GM12878 (cell line): ENCODE data around the gene GARIN5A. TPM values are rescaled to one million over a fixed set of nuclear protein-coding genes. Genes with fewer than 3 reads are reported as not detected.

Experiments used
- ATAC-seq: fragments of 200-7000 bp; cut with Tn5 transposase; 3 replicates; pipeline ENCODE4 v1.9.1; 2020; ENCODE audit warnings: mild to moderate bottlenecking, moderate library complexity
- BruUV-seq: library from RNA; stranded (reverse); fragments of 400-500 nt; replicated peaks from 2 replicates; lab custom pipeline; 2021; lab: Mats Ljungman, UMichigan
- CTCF ChIA-PET: fragments of 300-600 bp; sonication (Branson Sonifier 250); formaldehyde crosslinking; extraction: SDS; loops from one replicate; lab custom pipeline; 2021; ENCODE audit warnings: inconsistent platforms; lab: Yijun Ruan, JAX
- POLR2A ChIA-PET: fragments of 350-600 bp; formaldehyde crosslinking; extraction: SDS; loops from one replicate; lab custom pipeline; 2021; ENCODE audit warnings: inconsistent platforms; lab: Charles Lee
- RAD21 ChIA-PET: fragments of 300-600 bp; sonication (Branson Sonifier 250); formaldehyde crosslinking; loops from one replicate; lab custom pipeline; 2023; ENCODE audit warnings: antibody characterized with exemption; ENCODE audit not compliant: unreplicated experiment; lab: Charles Lee
- SMC1A ChIA-PET: fragments of 300-600 bp; sonication (Branson Sonifier 250); formaldehyde crosslinking; loops from one replicate; lab custom pipeline; 2023; ENCODE audit not compliant: unreplicated experiment, uncharacterized antibody; lab: Charles Lee
- DNase-seq: peaks from one replicate; pipeline ENCODE4 v3.0.0-alpha.2; 2011; ENCODE audit warnings: low read depth, low spot score
- FAIRE-seq: peaks from 3 replicates; lab custom pipeline; 2011; peaks lifted over from hg19 to GRCh38; lab: Jason Lieb, UNC
- H2AFZ ChIP-seq: 2 replicates; pipeline ENCODE4 v1.6.0; 2011; ENCODE audit warnings: low read depth, low read length, control low read depth; ENCODE audit not compliant: control insufficient read depth
- H3K27ac ChIP-seq: 2 replicates; pipeline ENCODE4 v1.5.1; 2011; ENCODE audit warnings: control low read depth; ENCODE audit not compliant: control insufficient read depth, insufficient read depth
- H3K27me3 ChIP-seq, 2 experiments: replicated peaks in 1 of 2; 2 replicates each; pipeline versions ENCODE4 v1.6.0 to v1.6.1; 2011; ENCODE audit warnings: low read length in 1 of 2; ENCODE audit not compliant: control insufficient read depth in 2 of 2, insufficient read depth in 2 of 2
- H3K36me3 ChIP-seq, 2 experiments: 2 replicates each; pipeline ENCODE4 v1.5.1; 2011; ENCODE audit warnings: low read length in 1 of 2; ENCODE audit not compliant: control insufficient read depth in 2 of 2, insufficient read depth in 2 of 2
- H3K4me1 ChIP-seq: 2 replicates; pipeline ENCODE4 v1.6.1; 2011; ENCODE audit warnings: mild to moderate bottlenecking, low read length, moderate library complexity, mixed read lengths; ENCODE audit not compliant: control insufficient read depth, insufficient read depth
- H3K4me2 ChIP-seq: 2 replicates; pipeline ENCODE4 v1.6.0; 2011; ENCODE audit warnings: control low read depth; ENCODE audit not compliant: control insufficient read depth, insufficient read depth
- H3K4me3 ChIP-seq: fragments of 200-600 bp; sonication (generic); 2 replicates; pipeline ENCODE4 v1.5.1; 2016
- H3K79me2 ChIP-seq: 2 replicates; pipeline ENCODE4 v1.6.0; 2011; ENCODE audit warnings: low read length; ENCODE audit not compliant: control insufficient read depth, insufficient read depth
- H3K9ac ChIP-seq: 2 replicates; pipeline ENCODE4 v1.8.0; 2011; ENCODE audit warnings: low read length, control low read depth, mixed read lengths; ENCODE audit not compliant: control insufficient read depth, insufficient read depth
- H3K9me3 ChIP-seq: replicated peaks from 3 replicates; pipeline ENCODE4 v1.5.1; 2011; ENCODE audit warnings: mild to moderate bottlenecking, low read length; ENCODE audit not compliant: control insufficient read depth, insufficient read depth
- H4K20me1 ChIP-seq: 2 replicates; pipeline ENCODE4 v1.6.0; 2011; ENCODE audit not compliant: control insufficient read depth, insufficient read depth
- ATF7 ChIP-seq: fragments of 450-650 bp; IDR thresholded peaks from 2 replicates; pipeline ENCODE4 v1.6.1; 2016; ENCODE audit warnings: low read depth, mild to moderate bottlenecking
- CREM ChIP-seq: IDR thresholded peaks from 2 replicates; pipeline ENCODE4 v1.6.1; 2014; ENCODE audit warnings: antibody characterized with exemption, low read depth
- ELK1 ChIP-seq: IDR thresholded peaks from 2 replicates; pipeline ENCODE4 v1.6.1; 2012; ENCODE audit warnings: low read depth, low read length, improper control_type of control experiment
- GABPA ChIP-seq: IDR thresholded peaks from 2 replicates; pipeline ENCODE4 v1.6.1; 2014; ENCODE audit warnings: antibody characterized with exemption, low read depth, mild to moderate bottlenecking, inconsistent platforms
- KAT2A ChIP-seq: conservative IDR thresholded peaks from 2 replicates; pipeline ENCODE4 v1.6.1; 2011; ENCODE audit warnings: low read depth, low read length; ENCODE audit not compliant: control insufficient read depth
- MLLT1 ChIP-seq: fragments of 450-650 bp; IDR thresholded peaks from 2 replicates; pipeline ENCODE4 v1.6.1; 2016; ENCODE audit warnings: mild to moderate bottlenecking
- MTA3 ChIP-seq: IDR thresholded peaks from 2 replicates; pipeline ENCODE4 v1.6.1; 2012; ENCODE audit warnings: low read length, inconsistent platforms, borderline replicate concordance
- NFYB ChIP-seq: IDR thresholded peaks from 2 replicates; pipeline ENCODE4 v1.6.1; 2011; ENCODE audit warnings: low read depth, mild to moderate bottlenecking, low read length, improper control_type of control experiment, moderate library complexity; ENCODE audit not compliant: insufficient read depth
- NRF1 ChIP-seq: conservative IDR thresholded peaks from 2 replicates; pipeline ENCODE4 v1.6.1; 2011; ENCODE audit warnings: mild to moderate bottlenecking, low read depth, low read length, improper control_type of control experiment
- PML ChIP-seq: IDR thresholded peaks from 2 replicates; pipeline ENCODE4 v1.6.1; 2012; ENCODE audit warnings: low read length, inconsistent platforms
- POU2F2 ChIP-seq: IDR thresholded peaks from 3 replicates; pipeline ENCODE4 v1.6.1; 2011; ENCODE audit warnings: low read depth, mild to moderate bottlenecking, low read length, borderline replicate concordance
- SIN3A ChIP-seq: IDR thresholded peaks from 2 replicates; pipeline ENCODE4 v1.6.1; 2012; ENCODE audit warnings: low read depth, low read length, improper control_type of control experiment
- SREBF2 ChIP-seq: IDR thresholded peaks from 2 replicates; pipeline ENCODE4 v1.6.1; 2012; ENCODE audit warnings: mild to moderate bottlenecking, low read length
- ZBTB40 ChIP-seq: fragments of 450-650 bp; IDR thresholded peaks from 2 replicates; pipeline ENCODE4 v1.6.1; 2016; ENCODE audit warnings: mild to moderate bottlenecking, moderate library complexity, borderline replicate concordance
- WGBS: methylation state at CpG from one replicate; pipeline ENCODE4 v1.1.6; 2016; ENCODE audit warnings: low lambda C conversion rate; ENCODE audit not compliant: insufficient replicate concordance, insufficient coverage; ENCODE audit errors: missing lambda C conversion rate; 5-methylcytosine and 5-hydroxymethylcytosine counted together
- in situ Hi-C: fragments of 300-500 bp; cut with MboI; formaldehyde crosslinking; loops from 9 replicates; pipeline ENCODE4 v1.14.3; 2018; ENCODE audit warnings: mixed read lengths
- intact Hi-C: fragments of 100-400 bp; cut with micrococcal nuclease; formaldehyde crosslinking; loops from one replicate; pipeline ENCODE4 v1.14.2; 2022; ENCODE audit not compliant: unreplicated experiment
- polyA plus RNA-seq, 11 experiments: library from polyadenylated mRNA; depleted of rRNA in 4 of 11; unstranded in 6 of 11; stranded (reverse) in 5 of 11; fragments of >200 nt; fragmentation: Nextera tagmentation in 4 of 11; fragmentation: Illumina TruSeq in 1 of 11; extraction: Ambion mirVana in 4 of 11; extraction: Trizol in 1 of 11; gene quantifications; 1 replicate in 1 of 11; 2 replicates in 10 of 11; pipeline versions ENCODE4 v1.2.1 to v1.2.3, GENCODE V29; 2011 to 2016; ENCODE audit warnings: inconsistent platforms in 2 of 11, missing spikeins in 2 of 11, low read depth in 1 of 11
- total RNA-seq, 4 experiments: library from RNA; depleted of rRNA in 3 of 4; stranded (reverse); fragments of >200 nt in 3 of 4; fragmentation: Illumina TruSeq in 1 of 4; extraction: Trizol in 1 of 4; gene quantifications; 2 replicates each; pipeline versions ENCODE4 v1.2.1 to v1.2.3, GENCODE V29; 2013 to 2021

GARIN5A gene
- total and polyA plus RNA-seq, 10 of the 15 experiments (the other 5 are each of a cell fraction or from before 2014, with no cell fraction given) = 0.18 to 1.2 (median 0.24) TPM; not detected in 6

- TF ChIP-seq MTA3 (0 out of 2 replicates have a peak, but pooled peaks have one; percentile 28), CREM (no peak), SIN3A (0 out of 2 replicates have a peak, but pooled peaks have one; percentile 40), NRF1 (no peak), MLLT1 (peak; percentile 91), ELK1 (no peak), PML (0 out of 2 replicates have a peak, but pooled peaks have one; percentile 43)
- TF ChIP-seq, all 136 proteins: peak for 11
Observed at GRCh38 chr19:50419022-50419579, 57.5 kb downstream of the GARIN5A start (continued).

DNA sequence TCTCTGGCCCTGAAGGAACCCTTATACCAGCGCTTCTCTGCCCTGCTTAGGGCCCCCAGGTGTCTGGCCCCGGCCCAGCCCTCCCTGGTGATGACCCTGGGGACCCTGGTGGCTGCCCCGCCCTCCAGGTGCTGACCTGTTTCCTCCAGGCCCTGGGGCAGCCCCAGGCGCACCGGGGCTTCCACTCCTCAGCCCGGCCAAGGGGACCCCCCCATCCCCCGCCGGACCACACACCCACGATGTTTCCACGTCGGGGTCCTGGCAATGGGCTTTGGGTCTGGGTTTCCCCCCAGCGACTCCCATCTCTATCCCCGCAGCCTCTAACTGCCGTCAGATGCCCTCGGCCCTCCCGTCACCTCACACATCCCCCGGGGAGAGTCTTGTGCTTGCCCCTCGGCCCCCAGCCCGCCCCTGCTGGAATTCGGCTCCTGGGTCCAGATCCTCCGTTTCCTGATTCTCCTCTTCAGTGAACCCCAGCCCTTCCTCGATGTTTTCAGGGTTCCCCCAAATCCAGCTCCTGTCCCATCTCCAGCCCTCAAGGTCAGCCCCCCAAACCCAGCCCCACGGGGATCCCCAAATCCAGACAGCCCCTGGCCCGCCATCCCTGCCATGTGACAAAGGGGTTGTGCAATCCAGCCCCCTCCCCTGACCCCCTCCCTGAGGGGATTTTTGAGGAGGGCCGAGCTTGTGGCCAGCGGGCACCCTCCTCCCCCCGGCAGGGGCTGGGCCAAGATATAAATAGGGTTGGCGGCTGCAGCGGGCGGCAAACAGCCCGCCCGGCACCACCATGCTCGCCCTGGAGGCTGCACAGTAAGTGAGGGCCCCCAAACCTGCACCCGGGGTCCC is 58.2 kb downstream of the GARIN5A start, which contains the start of gene SPIB:
TSS of gene SPIB (plus strand) at position 763 of the 846 bp plus-strand sequence. CDS start at position 788, 25 bp downstream.
- in situ Hi-C loops = no loop called here
- ATAC-seq (peak; percentile 36), FAIRE-seq (no peak), DNase-seq (no peak)
- peaks cover 33% of the 10 kb centered on the region for H3K79me2 ChIP-seq
- peaks cover 2% of the 10 kb centered on the region for H4K20me1 ChIP-seq
- H3K9me3 ChIP-seq = no peaks in the 10 kb centered on the region
- H3K4me3 ChIP-seq = peak within 1 kb of the TSS; percentile 78
- ChIA-PET POLR2A (interaction anchor here (0.6 to 4.8 kb wide), 17 partner anchors 11 to 528 kb away, joined by 3 to 26 read pairs (median 3); partner anchors contain the start of genes NR1H2 and POLD1), SMC1A (interaction anchor here (0.8 kb wide), 1 partner anchor 42 kb away, joined by 4 read pairs; no protein-coding TSS in a partner anchor), RAD21 (interaction anchor here (0.8 to 2.7 kb wide), 7 partner anchors 12 to 77 kb away, joined by 3 to 14 read pairs (median 4); partner anchors contain the start of genes NAPSA and POLD1), CTCF (interaction anchor here (0.6 to 4.2 kb wide), 5 partner anchors 10 to 138 kb away, joined by 3 to 28 read pairs (median 3); no protein-coding TSS in a partner anchor)
- no TSS peak for BruUV-seq
- peak within 1 kb of the TSS; percentile 31 for H2AFZ ChIP-seq
- 1% methylated on average over 29 of the region's 34 CpGs for WGBS
- H3K36me3 ChIP-seq = peaks cover 3 to 6% of the 10 kb centered on the region in 2 experiments; a peak in 3 of 4 replicates
- peak within 1 kb of the TSS; percentile 79 for H3K27ac ChIP-seq
- H3K9ac ChIP-seq = peak within 1 kb of the TSS; percentile 60
- H3K4me2 ChIP-seq = peak within 1 kb of the TSS; percentile 61
- intact Hi-C loops = loop anchor here (2.0 kb wide), 3 partner anchors 14 to 50 kb away; partner anchors contain the start of gene MYBPC2
- peaks cover 44% of the 10 kb centered on the region for H3K4me1 ChIP-seq
- no peaks in the 10 kb centered on the region for H3K27me3 ChIP-seq
- TF ChIP-seq GABPA (no peak), POU2F2 (peak; percentile 72; the same call in 2 of the 3 replicates), KAT2A (no peak), SREBF2 (no peak), NFYB (no peak), ZBTB40 (no peak), ATF7 (peak; percentile 58)
